Subcutaneous abdominal adipose tissue (tissue), 5 donors: Measurements from ENCODE around the gene SLC16A10.
"Not testable (repeated sequence)": the region's sequence is repeated elsewhere in the genome, so short reads cannot be mapped to it uniquely, and the experiment has no call there.

ENCODE experiments used
- H3K27ac ChIP-seq: one replicate; pipeline ENCODE4 v1.7.0; 2013; ENCODE audit warnings: low read depth, mild to moderate bottlenecking, inconsistent platforms, low read length, moderate library complexity
- H3K27me3 ChIP-seq, 5 donors: one replicate each; pipeline ENCODE4 v1.7.0; 2013; ENCODE audit warnings: low read length in 5 of 5, inconsistent platforms in 1 of 5; ENCODE audit not compliant: control insufficient read depth in 5 of 5, insufficient read depth in 4 of 5
- H3K36me3 ChIP-seq, 5 donors: one replicate each; pipeline ENCODE4 v1.7.0; 2013; ENCODE audit warnings: low read length in 5 of 5; ENCODE audit not compliant: control insufficient read depth in 5 of 5, insufficient read depth in 5 of 5
- H3K4me1 ChIP-seq, 5 donors: one replicate each; pipeline ENCODE4 v1.7.0; 2013; ENCODE audit warnings: low read length in 5 of 5, mild to moderate bottlenecking in 3 of 5, moderate library complexity in 1 of 5; ENCODE audit not compliant: control insufficient read depth in 5 of 5, insufficient read depth in 5 of 5
- H3K4me3 ChIP-seq, 5 donors: one replicate each; pipeline ENCODE4 v1.7.0; 2013; ENCODE audit warnings: low read length in 5 of 5, low read depth in 1 of 5
- H3K9ac ChIP-seq, 5 donors: one replicate each; pipeline ENCODE4 v1.7.0; 2013; ENCODE audit warnings: low read length in 5 of 5, mild to moderate bottlenecking in 4 of 5, moderate library complexity in 3 of 5
- H3K9me3 ChIP-seq, 5 donors: one replicate each; pipeline ENCODE4 v1.7.0; 2013; ENCODE audit warnings: low read length in 5 of 5; ENCODE audit not compliant: control insufficient read depth in 5 of 5
- donor health status: healthy.
- donor health status: healthy.
- donor health status: healthy.
- donor health status: healthy.
- donor health status: healthy.

The SLC16A10 gene

DNA sequence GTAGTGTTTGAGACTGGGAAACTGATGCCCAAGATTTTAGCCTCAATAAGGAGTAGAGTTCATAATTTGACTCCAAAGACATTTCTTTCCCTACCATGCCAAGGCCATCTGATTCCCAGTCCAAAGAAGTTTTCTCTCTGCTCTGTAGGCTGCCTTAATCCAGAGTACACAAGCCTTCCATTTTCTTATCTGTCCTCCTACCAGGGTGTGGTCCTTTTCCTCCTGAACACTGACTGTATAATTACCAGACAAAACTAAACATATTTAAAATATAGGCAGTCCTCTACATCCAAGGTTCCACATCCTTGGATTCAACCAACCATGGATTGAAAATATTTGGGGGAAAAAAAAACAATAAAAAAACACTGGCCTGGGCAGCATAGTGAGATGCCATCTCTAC, 108.4 kb downstream of the SLC16A10 start:
- Histone ChIP-seq H3K27ac (no peak overlapping the region), H3K9ac (no peak overlapping the region), H3K4me3 (no peak overlapping the region), H3K9me3 (no peaks in the 10 kb centered on the region), H3K27me3 (no peaks in the 10 kb centered on the region), H3K4me1 (no peaks in the 10 kb centered on the region), H3K36me3 (no peaks in the 10 kb centered on the region)

DNA sequence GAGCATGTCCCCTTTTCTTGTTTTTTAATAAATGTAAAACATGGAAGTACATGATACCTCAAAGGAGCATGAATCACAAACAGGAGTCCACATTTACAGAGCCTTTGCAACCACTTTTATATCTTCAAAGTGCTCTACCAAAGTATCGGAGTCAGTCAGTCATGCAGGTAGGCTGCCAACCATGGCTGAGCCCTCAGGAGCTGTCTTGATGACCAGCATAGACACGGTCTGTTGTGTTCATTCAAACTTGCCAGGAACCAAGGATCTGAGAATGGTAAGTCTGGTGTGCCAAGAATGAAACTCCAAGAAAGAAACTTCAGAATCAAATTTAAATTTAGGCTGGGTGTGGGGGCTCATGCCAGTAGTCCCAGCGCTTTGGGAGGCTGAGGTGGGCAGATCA, 111.5 kb downstream of the SLC16A10 start:
- H3K4me3 ChIP-seq: no peak overlapping the region
- no peaks in the 10 kb centered on the region for H3K9me3 ChIP-seq
- H3K36me3 ChIP-seq: no peaks in the 10 kb centered on the region
- H3K9ac ChIP-seq: no peak overlapping the region
- no peaks in the 10 kb centered on the region for H3K27me3 ChIP-seq
- no peaks in the 10 kb centered on the region for H3K4me1 ChIP-seq
- no peak overlapping the region for H3K27ac ChIP-seq

DNA sequence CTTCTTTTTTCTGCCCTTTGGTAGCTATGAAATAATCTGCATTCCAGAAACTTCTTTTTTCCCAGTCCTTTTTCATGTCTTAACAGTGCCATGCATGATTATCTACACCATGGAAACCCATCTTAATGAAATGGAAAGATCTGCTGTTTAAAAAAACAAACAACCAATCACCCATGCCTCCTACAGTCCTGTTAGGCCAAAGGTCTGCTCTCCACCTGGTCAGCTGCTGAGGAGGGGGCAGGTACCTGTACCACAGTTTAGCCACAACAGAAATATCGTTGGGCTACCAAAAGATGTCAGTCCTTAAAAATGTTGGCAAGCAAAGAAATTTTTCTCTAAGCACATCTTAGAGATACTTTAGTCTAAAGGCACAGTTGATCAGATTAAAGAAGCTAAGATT, 112.6 kb downstream of the SLC16A10 start:
- no peak overlapping the region for H3K9ac ChIP-seq
- no peak overlapping the region for H3K27ac ChIP-seq
- H3K36me3 ChIP-seq: no peaks in the 10 kb centered on the region
- H3K4me1 ChIP-seq: no peaks in the 10 kb centered on the region
- H3K9me3 ChIP-seq: no peaks in the 10 kb centered on the region
- H3K27me3 ChIP-seq: no peaks in the 10 kb centered on the region
- no peak overlapping the region for H3K4me3 ChIP-seq

DNA sequence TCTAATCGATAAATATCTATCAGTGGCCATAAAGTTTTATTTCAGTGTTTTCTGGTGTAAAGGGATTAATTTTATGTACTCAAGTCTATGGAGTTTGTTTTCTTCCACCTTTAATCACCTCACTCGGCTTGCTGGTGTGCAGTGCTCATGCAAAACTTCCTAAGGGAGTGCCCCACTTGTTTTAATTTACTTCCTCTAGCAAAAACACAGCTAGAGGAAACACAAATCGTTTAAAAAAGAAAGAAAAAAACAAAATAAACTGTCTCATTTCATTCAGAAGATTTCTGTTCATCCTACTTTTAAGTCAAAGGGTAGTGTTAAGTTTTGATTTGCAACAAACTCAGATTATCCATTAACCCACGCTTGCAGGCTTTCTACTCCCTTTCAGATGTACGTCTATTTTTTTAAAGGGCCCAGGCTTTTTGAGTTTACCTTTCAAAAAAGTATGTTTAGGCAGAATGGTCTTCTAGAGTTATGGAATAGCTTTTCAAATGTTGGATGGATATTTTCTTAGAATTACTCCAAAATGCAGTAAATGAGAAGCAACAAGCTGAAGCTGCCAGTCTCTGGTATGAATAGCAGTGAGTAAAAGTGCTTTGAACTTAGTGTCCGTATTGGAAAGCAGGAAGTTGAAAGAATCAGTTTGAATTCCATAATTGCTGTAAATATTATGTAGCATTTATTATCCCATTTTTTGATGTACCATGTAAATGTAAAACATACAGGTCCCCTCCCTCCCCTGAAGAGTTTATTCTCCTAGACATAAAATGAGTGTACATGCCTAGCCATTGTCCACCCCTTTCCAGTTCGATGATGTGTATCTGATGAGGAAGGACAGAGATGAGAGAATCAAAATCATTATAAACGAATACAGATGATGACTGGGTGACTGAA, 113.3 kb downstream of the SLC16A10 start:
- no peak overlapping the region for H3K9ac ChIP-seq
- H3K4me3 ChIP-seq: no peak overlapping the region
- H3K36me3 ChIP-seq: no peaks in the 10 kb centered on the region
- H3K27ac ChIP-seq: no peak overlapping the region
- H3K9me3 ChIP-seq: no peaks in the 10 kb centered on the region
- H3K27me3 ChIP-seq: no peaks in the 10 kb centered on the region
- H3K4me1 ChIP-seq: no peaks in the 10 kb centered on the region

DNA sequence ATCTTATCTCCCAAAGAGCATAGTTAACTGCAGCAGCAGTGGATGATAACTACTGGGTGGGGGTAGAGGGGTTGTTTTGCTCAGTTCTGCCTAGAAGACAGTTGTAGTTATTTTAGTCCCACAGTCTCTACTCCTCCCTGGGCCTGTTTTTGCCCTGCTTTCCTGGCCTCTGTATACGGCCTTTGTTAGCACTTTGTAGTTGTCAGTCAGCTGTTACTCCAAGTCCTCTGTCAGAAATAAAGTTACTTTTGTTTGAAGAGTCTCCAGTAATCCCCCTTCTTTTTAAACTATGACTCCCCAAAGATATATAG, 113.9 kb downstream of the SLC16A10 start:
- Histone ChIP-seq H3K9ac (no peak overlapping the region), H3K4me3 (no peak overlapping the region)

DNA sequence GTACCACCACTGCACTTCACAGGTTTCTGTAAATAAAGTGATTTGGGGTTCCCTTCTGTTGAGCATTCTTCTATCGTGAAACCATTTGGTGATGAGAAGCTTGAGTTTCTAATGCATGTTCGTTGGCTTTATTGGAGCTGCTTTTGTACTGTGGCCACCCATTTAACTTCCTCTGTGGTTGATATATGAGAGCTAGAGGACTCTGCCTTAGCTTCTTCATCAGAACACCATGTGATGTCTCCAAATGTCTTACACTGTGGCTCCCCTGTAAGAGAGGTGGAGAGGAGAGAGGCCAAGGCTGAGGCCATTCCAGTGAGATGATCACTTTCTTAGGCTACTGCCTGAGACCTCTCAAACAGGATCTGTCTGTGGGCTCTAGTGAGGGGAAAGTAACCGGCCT, 114.5 kb downstream of the SLC16A10 start:
- Histone ChIP-seq H3K4me3 (no peak overlapping the region), H3K36me3 (no peaks in the 10 kb centered on the region), H3K4me1 (no peaks in the 10 kb centered on the region), H3K9me3 (no peaks in the 10 kb centered on the region), H3K9ac (no peak overlapping the region), H3K27ac (no peak overlapping the region), H3K27me3 (no peaks in the 10 kb centered on the region)

More for the DNA sequence above, 113.9 kb downstream of the SLC16A10 start:
- H3K36me3 ChIP-seq: no peaks in the 10 kb centered on the region
- no peaks in the 10 kb centered on the region for H3K4me1 ChIP-seq
- H3K27me3 ChIP-seq: no peaks in the 10 kb centered on the region
- no peaks in the 10 kb centered on the region for H3K9me3 ChIP-seq
- no peak overlapping the region for H3K27ac ChIP-seq

DNA sequence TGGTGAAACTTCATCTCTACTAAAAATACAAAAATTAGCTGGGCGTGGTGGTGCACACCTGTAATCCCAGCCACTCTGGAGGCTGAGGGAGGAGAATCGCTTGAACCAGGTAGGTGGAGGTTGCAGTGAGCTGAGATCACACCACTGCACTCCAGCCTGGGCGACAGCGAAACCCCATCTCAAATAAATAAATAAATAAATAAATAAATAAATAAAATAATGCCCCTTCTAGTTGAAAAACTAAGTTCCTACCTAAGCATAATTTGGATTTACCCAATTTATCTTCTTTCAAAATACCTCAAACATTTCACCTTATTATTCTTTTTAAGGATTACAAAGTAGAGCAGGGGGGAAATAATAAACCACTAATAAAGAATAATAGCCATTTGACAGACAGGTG, 116.2 kb downstream of the SLC16A10 start:
- not testable (repeated sequence) for H3K4me1 ChIP-seq, H3K9me3 ChIP-seq, H3K4me3 ChIP-seq, H3K27me3 ChIP-seq, H3K9ac ChIP-seq, H3K36me3 ChIP-seq, H3K27ac ChIP-seq

DNA sequence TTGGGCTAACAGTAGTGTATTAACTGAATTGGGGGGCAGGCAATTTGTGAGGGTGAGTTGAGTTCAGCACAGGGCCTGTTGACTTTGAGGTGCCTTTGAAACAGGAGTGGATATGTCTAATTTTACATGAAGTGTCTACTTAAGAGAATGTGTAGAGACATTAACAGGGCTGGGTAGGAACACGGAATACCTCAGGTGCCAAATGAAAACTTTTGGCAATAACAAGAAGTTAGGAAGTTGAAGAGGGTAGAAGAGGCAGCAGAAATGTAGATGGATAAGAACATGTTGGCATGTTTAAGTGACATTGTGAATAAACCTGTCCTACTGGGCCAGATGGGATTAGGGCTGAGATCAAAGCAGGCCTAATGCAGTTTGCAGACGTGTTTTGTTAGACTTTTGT, 117.0 kb downstream of the SLC16A10 start:
- Histone ChIP-seq H3K27ac (no peak overlapping the region), H3K27me3 (no peaks in the 10 kb centered on the region), H3K4me1 (no peaks in the 10 kb centered on the region), H3K36me3 (no peaks in the 10 kb centered on the region), H3K9me3 (no peaks in the 10 kb centered on the region), H3K9ac (no peak overlapping the region), H3K4me3 (no peak overlapping the region)

DNA sequence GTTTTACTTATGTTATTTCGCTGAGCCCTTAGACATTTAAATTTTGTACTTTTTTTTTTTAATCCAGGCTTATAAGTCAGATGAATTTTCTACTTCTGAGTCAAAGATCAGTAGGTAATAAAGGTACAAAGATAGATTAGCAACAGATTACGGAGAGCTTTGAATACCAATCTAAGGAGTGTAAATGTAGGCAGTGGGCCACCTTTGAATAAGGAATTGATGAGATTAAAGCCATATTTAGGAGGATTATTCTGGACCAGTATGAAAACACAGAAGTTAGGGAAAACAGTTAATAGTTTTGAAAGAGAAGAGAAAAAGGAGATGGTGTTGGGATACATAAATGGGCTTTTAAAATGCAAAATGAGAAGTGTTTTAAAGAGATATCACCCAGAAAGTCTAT, 117.6 kb downstream of the SLC16A10 start:
- H3K9me3 ChIP-seq: no peaks in the 10 kb centered on the region
- H3K9ac ChIP-seq: no peak overlapping the region
- no peaks in the 10 kb centered on the region for H3K4me1 ChIP-seq
- no peaks in the 10 kb centered on the region for H3K36me3 ChIP-seq
- H3K4me3 ChIP-seq: no peak overlapping the region
- H3K27ac ChIP-seq: no peak overlapping the region
- no peaks in the 10 kb centered on the region for H3K27me3 ChIP-seq

DNA sequence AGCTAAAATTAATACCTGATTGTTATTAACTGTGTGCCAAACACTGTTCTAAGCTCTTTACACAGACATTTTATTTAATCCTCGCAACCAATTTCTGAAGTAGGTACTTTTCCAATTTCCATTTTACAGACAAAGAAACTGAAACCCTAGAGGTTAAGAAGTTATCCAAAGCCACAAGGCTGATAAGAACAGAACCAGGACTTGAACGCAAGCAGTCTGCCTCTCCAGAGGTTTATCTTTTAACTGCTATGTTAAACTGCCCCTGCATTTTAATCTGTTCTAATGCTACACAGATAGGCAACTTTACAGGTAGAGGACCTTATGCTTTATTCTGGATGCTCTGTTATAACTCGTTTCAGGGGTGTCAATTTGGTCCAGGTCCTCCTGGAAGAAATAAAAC, 118.2 kb downstream of the SLC16A10 start:
- H3K4me3 ChIP-seq: no peak overlapping the region
- no peaks in the 10 kb centered on the region for H3K36me3 ChIP-seq
- no peaks in the 10 kb centered on the region for H3K9me3 ChIP-seq
- no peak overlapping the region for H3K27ac ChIP-seq
- H3K9ac ChIP-seq: no peak overlapping the region
- no peaks in the 10 kb centered on the region for H3K27me3 ChIP-seq
- no peaks in the 10 kb centered on the region for H3K4me1 ChIP-seq
